Activated CD8-positive, alpha-beta memory T cell treated with anti-CD3 and anti-CD28 coated beads, Interleukin-2, amount 10 ng/mL, durations not matched to agents 7 days and 5 days (primary cell): ENCODE measurements around the gene EVL. TPM values are rescaled to one million over a fixed set of nuclear protein-coding genes. Genes with fewer than 3 reads are reported as not detected.
A peak's percentile ranks its signal among the peaks of the same experiment; 100 is the strongest.

ENCODE experiments used
- ATAC-seq: fragments of 150-1000 bp; cut with Tn5 transposase; one replicate; pipeline ENCODE4 v1.10.0; 2021; ENCODE audit warnings: moderate library complexity
- CTCF ChIA-PET: fragments of 350-600 bp; sonication (Branson Sonifier 250); formaldehyde crosslinking; loops from one replicate; lab custom pipeline; 2021; ENCODE audit warnings: antibody characterized with exemption; lab: Charles Lee
- DNase-seq: peaks from one replicate; pipeline ENCODE4 v3.0.0-alpha.2; 2020
- H3K27ac Mint-ChIP-seq: one replicate; pipeline ENCODE4 v1.8.0; 2021; ENCODE audit warnings: mild to moderate bottlenecking, mixed read lengths
- H3K27me3 Mint-ChIP-seq: one replicate; pipeline ENCODE4 v1.8.0; 2021; ENCODE audit warnings: mixed read lengths
- H3K36me3 Mint-ChIP-seq: one replicate; pipeline ENCODE4 v1.8.0; 2021; ENCODE audit warnings: mild to moderate bottlenecking, mixed read lengths
- H3K4me1 Mint-ChIP-seq: one replicate; pipeline ENCODE4 v1.8.0; 2021; ENCODE audit warnings: mixed read lengths
- H3K4me3 Mint-ChIP-seq: one replicate; pipeline ENCODE4 v1.8.0; 2021; ENCODE audit warnings: mild to moderate bottlenecking, moderate library complexity, mixed read lengths
- H3K9me3 Mint-ChIP-seq: one replicate; pipeline ENCODE4 v1.8.0; 2022; ENCODE audit warnings: low read depth, mixed read lengths
- total RNA-seq, 2 experiments: library from RNA; stranded (reverse); gene quantifications; one replicate each; pipeline ENCODE4 v1.2.3, GENCODE V29; 2021

EVL gene
- total RNA-seq, 2 experiments from 2014 or later = 774 to 910 TPM

GRCh38 chr14:100045642-100046344 lies 19.4 kb upstream of the EVL start:
- DNase-seq (no peak), ATAC-seq (no peak)
- H3K27me3 Mint-ChIP-seq = no peaks in the 10 kb centered on the region
- H3K4me1 Mint-ChIP-seq = peaks cover 27% of the 10 kb centered on the region
- H3K27ac Mint-ChIP-seq = no peak overlapping the region
- H3K9me3 Mint-ChIP-seq = no peaks in the 10 kb centered on the region
- H3K4me3 Mint-ChIP-seq = no peak overlapping the region
- no peaks in the 10 kb centered on the region for H3K36me3 Mint-ChIP-seq
- CTCF ChIA-PET = interaction anchor here (2.0 to 2.6 kb wide), 2 partner anchors 36 to 147 kb away, joined by 4 to 8 read pairs; no protein-coding TSS in a partner anchor

- H3K36me3 Mint-ChIP-seq = no peaks in the 10 kb centered on the region
- no peak overlapping the region for H3K27ac Mint-ChIP-seq
- CTCF ChIA-PET = interaction anchor here (0.6 kb wide), 1 partner anchor 26 kb away, joined by 4 read pairs; no protein-coding TSS in a partner anchor
- H3K27me3 Mint-ChIP-seq = no peaks in the 10 kb centered on the region
- H3K4me1 Mint-ChIP-seq = peaks cover 24% of the 10 kb centered on the region
- no peaks in the 10 kb centered on the region for H3K9me3 Mint-ChIP-seq
- DNase-seq (no peak), ATAC-seq (no peak)
- no peak overlapping the region for H3K4me3 Mint-ChIP-seq
Observed at GRCh38 chr14:100047600-100047999, 17.6 kb upstream of the EVL start.

- DNase-seq = peak; percentile 60
- Mint-ChIP-seq H3K9me3 (no peaks in the 10 kb centered on the region), H3K27me3 (no peaks in the 10 kb centered on the region), H3K4me1 (peaks cover 24% of the 10 kb centered on the region), H3K27ac (peak overlapping the region; percentile 61), H3K36me3 (no peaks in the 10 kb centered on the region), H3K4me3 (peak overlapping the region; percentile 23)
- ATAC-seq = peak; percentile 77
- CTCF ChIA-PET = interaction anchor here (0.8 to 25.9 kb wide), 5 partner anchors 12 to 144 kb away, joined by 3 to 476 read pairs (median 5); partner anchors contain the start of gene EVL
Observed at GRCh38 chr14:100048786-100049185, 16.4 kb upstream of the EVL start.

- H3K4me1 Mint-ChIP-seq = peaks cover 25% of the 10 kb centered on the region
- CTCF ChIA-PET = interaction anchor here (0.8 to 25.9 kb wide), 5 partner anchors 13 to 144 kb away, joined by 3 to 476 read pairs (median 5); partner anchors contain the start of gene EVL
- no peaks in the 10 kb centered on the region for H3K9me3 Mint-ChIP-seq
- no peak overlapping the region for H3K4me3 Mint-ChIP-seq
- peak; percentile 41 for ATAC-seq
- peak overlapping the region; percentile 61 for H3K27ac Mint-ChIP-seq
- DNase-seq = no peak
- H3K27me3 Mint-ChIP-seq = no peaks in the 10 kb centered on the region
- H3K36me3 Mint-ChIP-seq = no peaks in the 10 kb centered on the region
Observed at GRCh38 chr14:100049220-100049619, 16.0 kb upstream of the EVL start.

- DNase-seq (no peak), ATAC-seq (no peak)
- no peaks in the 10 kb centered on the region for H3K36me3 Mint-ChIP-seq
- H3K9me3 Mint-ChIP-seq = no peaks in the 10 kb centered on the region
- CTCF ChIA-PET = interaction anchor here (1.1 to 25.9 kb wide), 4 partner anchors 13 to 184 kb away, joined by 3 to 476 read pairs (median 4); partner anchors contain the start of gene EVL
- peaks cover 30% of the 10 kb centered on the region for H3K4me1 Mint-ChIP-seq
- no peaks in the 10 kb centered on the region for H3K27me3 Mint-ChIP-seq
- no peak overlapping the region for H3K4me3 Mint-ChIP-seq
- H3K27ac Mint-ChIP-seq = no peak overlapping the region
Observed at GRCh38 chr14:100051103-100051502, 14.1 kb upstream of the EVL start.

- Mint-ChIP-seq H3K27ac (no peak overlapping the region), H3K36me3 (no peaks in the 10 kb centered on the region), H3K4me1 (peaks cover 31% of the 10 kb centered on the region), H3K4me3 (no peak overlapping the region), H3K9me3 (no peaks in the 10 kb centered on the region), H3K27me3 (no peaks in the 10 kb centered on the region)
- ATAC-seq (no peak), DNase-seq (no peak)
- CTCF ChIA-PET = interaction anchor here (1.4 to 25.9 kb wide), 3 partner anchors 14 to 53 kb away, joined by 3 to 476 read pairs (median 4); partner anchors contain the start of gene EVL
Observed at GRCh38 chr14:100051543-100051942, 13.7 kb upstream of the EVL start.

GRCh38 chr14:100052819-100053218 lies 12.4 kb upstream of the EVL start:
- Mint-ChIP-seq H3K9me3 (no peaks in the 10 kb centered on the region), H3K36me3 (no peaks in the 10 kb centered on the region), H3K4me1 (peaks cover 44% of the 10 kb centered on the region), H3K27ac (no peak overlapping the region), H3K27me3 (no peaks in the 10 kb centered on the region), H3K4me3 (no peak overlapping the region)
- DNase-seq (no peak), ATAC-seq (no peak)
- CTCF ChIA-PET = interaction anchor here (3.0 to 25.9 kb wide), 3 partner anchors 23 to 140 kb away, joined by 11 to 476 read pairs (median 64); partner anchors contain the start of gene EVL

- no peak overlapping the region for H3K4me3 Mint-ChIP-seq
- DNase-seq = no peak
- CTCF ChIA-PET = interaction anchor here (1.2 to 25.9 kb wide), 4 partner anchors 21 to 139 kb away, joined by 3 to 476 read pairs (median 38); partner anchors contain the start of gene EVL
- ATAC-seq = no peak
- no peak overlapping the region for H3K27ac Mint-ChIP-seq
- H3K36me3 Mint-ChIP-seq = no peaks in the 10 kb centered on the region
- H3K4me1 Mint-ChIP-seq = peaks cover 46% of the 10 kb centered on the region
- H3K9me3 Mint-ChIP-seq = no peaks in the 10 kb centered on the region
- H3K27me3 Mint-ChIP-seq = no peaks in the 10 kb centered on the region
Observed at GRCh38 chr14:100054316-100055075, 10.7 kb upstream of the EVL start.

GRCh38 chr14:100056431-100056830 lies 8.8 kb upstream of the EVL start:
- Mint-ChIP-seq H3K27ac (no peak overlapping the region), H3K9me3 (no peaks in the 10 kb centered on the region), H3K27me3 (no peaks in the 10 kb centered on the region), H3K4me3 (no peak overlapping the region), H3K4me1 (peaks cover 55% of the 10 kb centered on the region), H3K36me3 (no peaks in the 10 kb centered on the region)
- DNase-seq (no peak), ATAC-seq (no peak)
- CTCF ChIA-PET = interaction anchor here (0.6 to 25.9 kb wide), 10 partner anchors 19 to 228 kb away, joined by 3 to 476 read pairs (median 3); partner anchors contain the start of gene EVL

GRCh38 chr14:100056964-100057795 lies 8.0 kb upstream of the EVL start:
- peak overlapping the region; percentile 76 for H3K27ac Mint-ChIP-seq
- no peak for DNase-seq
- no peaks in the 10 kb centered on the region for H3K27me3 Mint-ChIP-seq
- H3K4me1 Mint-ChIP-seq = peaks cover 60% of the 10 kb centered on the region
- CTCF ChIA-PET = interaction anchor here (0.9 to 25.9 kb wide), 10 partner anchors 18 to 228 kb away, joined by 3 to 476 read pairs (median 4); partner anchors contain the start of gene EVL
- H3K9me3 Mint-ChIP-seq = no peaks in the 10 kb centered on the region
- ATAC-seq = peak; percentile 69
- H3K4me3 Mint-ChIP-seq = no peak overlapping the region
- no peaks in the 10 kb centered on the region for H3K36me3 Mint-ChIP-seq

- H3K9me3 Mint-ChIP-seq = no peaks in the 10 kb centered on the region
- peak overlapping the region; percentile 83 for H3K27ac Mint-ChIP-seq
- DNase-seq = no peak
- CTCF ChIA-PET = interaction anchor here (3.7 to 25.9 kb wide), 3 partner anchors 17 to 134 kb away, joined by 15 to 476 read pairs (median 64); partner anchors contain the start of gene EVL
- no peaks in the 10 kb centered on the region for H3K36me3 Mint-ChIP-seq
- peak overlapping the region; percentile 64 for H3K4me3 Mint-ChIP-seq
- peak; percentile 17 for ATAC-seq
- H3K27me3 Mint-ChIP-seq = no peaks in the 10 kb centered on the region
- H3K4me1 Mint-ChIP-seq = peaks cover 77% of the 10 kb centered on the region
Observed at GRCh38 chr14:100058777-100059437, 6.3 kb upstream of the EVL start.

GRCh38 chr14:100059438-100059781 lies 5.8 kb upstream of the EVL start:
- no peak for DNase-seq
- CTCF ChIA-PET = interaction anchor here (8.2 to 25.9 kb wide), 2 partner anchors 16 to 49 kb away, joined by 64 to 476 read pairs; partner anchors contain the start of gene EVL

More at GRCh38 chr14:100059438-100059781, 5.8 kb upstream of the EVL start:
- peaks cover 79% of the 10 kb centered on the region for H3K4me1 Mint-ChIP-seq
- ATAC-seq = no peak
- no peaks in the 10 kb centered on the region for H3K27me3 Mint-ChIP-seq
- peak overlapping the region; percentile 83 for H3K27ac Mint-ChIP-seq
- H3K4me3 Mint-ChIP-seq = peak overlapping the region; percentile 64
- H3K36me3 Mint-ChIP-seq = no peaks in the 10 kb centered on the region
- H3K9me3 Mint-ChIP-seq = no peaks in the 10 kb centered on the region
